Measurements from ENCODE around the gene CAMKK1.

DNA sequence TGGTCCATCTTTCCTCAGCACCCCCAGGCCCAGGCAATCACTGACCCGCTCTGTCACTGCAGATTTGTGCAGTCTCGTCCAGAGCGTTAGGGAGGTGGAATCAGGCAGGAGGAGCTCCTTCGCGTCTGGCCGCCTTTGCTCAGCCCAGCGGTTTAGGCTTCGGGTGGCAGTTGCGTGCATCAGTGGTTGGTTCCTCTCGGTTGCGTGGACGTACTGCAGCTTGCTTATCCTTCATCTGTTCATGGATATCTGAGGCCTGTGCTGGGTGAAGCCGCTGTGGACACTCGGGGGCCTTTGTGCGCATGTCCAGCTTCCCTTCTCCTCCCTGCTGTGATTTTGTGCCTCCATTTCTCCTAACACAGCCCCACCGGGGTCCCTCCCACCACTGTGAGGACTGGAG lies 28.2 kb upstream of the CAMKK1 start:
- TF ChIP-seq, protein P1, sequence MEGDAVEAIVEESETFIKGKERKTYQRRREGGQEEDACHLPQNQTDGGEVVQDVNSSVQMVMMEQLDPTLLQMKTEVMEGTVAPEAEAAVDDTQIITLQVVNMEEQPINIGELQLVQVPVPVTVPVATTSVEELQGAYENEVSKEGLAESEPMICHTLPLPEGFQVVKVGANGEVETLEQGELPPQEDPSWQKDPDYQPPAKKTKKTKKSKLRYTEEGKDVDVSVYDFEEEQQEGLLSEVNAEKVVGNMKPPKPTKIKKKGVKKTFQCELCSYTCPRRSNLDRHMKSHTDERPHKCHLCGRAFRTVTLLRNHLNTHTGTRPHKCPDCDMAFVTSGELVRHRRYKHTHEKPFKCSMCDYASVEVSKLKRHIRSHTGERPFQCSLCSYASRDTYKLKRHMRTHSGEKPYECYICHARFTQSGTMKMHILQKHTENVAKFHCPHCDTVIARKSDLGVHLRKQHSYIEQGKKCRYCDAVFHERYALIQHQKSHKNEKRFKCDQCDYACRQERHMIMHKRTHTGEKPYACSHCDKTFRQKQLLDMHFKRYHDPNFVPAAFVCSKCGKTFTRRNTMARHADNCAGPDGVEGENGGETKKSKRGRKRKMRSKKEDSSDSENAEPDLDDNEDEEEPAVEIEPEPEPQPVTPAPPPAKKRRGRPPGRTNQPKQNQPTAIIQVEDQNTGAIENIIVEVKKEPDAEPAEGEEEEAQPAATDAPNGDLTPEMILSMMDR (IDR thresholded peaks at IDR 0.05), result no peak
- TF ChIP-seq POLR2A (IDR thresholded peaks at IDR 0.05), result no peak

Measured in esophagus squamous epithelium (tissue), 4 donors.